Measurements from ENCODE around the gene STXBP6.

Gene STXBP6

DNA sequence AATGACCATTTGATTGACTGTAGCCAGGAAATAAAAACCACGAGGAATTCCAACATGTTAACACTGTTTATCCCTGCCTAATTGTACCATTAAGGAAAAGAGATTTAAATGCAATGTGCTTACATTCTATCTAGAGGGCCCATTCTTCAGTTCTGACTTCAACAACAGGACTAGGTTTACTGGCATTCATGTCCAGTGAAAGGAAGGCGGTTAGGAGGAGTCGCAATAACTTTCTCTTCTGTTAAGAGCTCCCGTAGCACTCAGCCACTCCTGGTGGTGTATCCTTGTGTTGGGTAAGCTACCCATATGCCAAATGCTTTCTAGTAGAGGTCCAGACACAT is 154.7 kb downstream of the STXBP6 start:
- TF ChIP-seq CTCF (IDR thresholded peaks at IDR 0.05; ENCODE audit: low read depth, low read length, poor library complexity, severe bottlenecking), result no peak
- no peak for TF ChIP-seq EZH2phosphoT487 (IDR thresholded peaks at IDR 0.05; ENCODE audit: borderline replicate concordance, low read length)
- Histone ChIP-seq H4K20me1 (ENCODE audit: control insufficient read depth, insufficient read depth, low read depth, low read length) (no peaks in the 10 kb centered on the region), H3K4me2 (ENCODE audit: low read length) (no peak overlapping the region), H3K4me3 (ENCODE audit: low read length) (no peak overlapping the region), H3F3A (ENCODE audit: control insufficient read depth, insufficient read depth) (no peaks in the 10 kb centered on the region), H3K36me3 (ENCODE audit: control insufficient read depth, low read length) (no peaks in the 10 kb centered on the region), H3K9me2 (replicated peaks; ENCODE audit: control insufficient read depth, low read length) (no peaks in the 10 kb centered on the region), H3K27me3 (ENCODE audit: control insufficient read depth, low read length) (no peaks in the 10 kb centered on the region), H3K27ac (ENCODE audit: low read depth, low read length) (no peak overlapping the region), H3K4me1 (ENCODE audit: control insufficient read depth, low read length) (no peaks in the 10 kb centered on the region), H3K9me3 (ENCODE audit: control insufficient read depth, insufficient read depth, low read length) (no peaks in the 10 kb centered on the region; the same call in 1 of the 2 replicates), H3K79me2 (ENCODE audit: control insufficient read depth, low read length) (no peaks in the 10 kb centered on the region)

- TF ChIP-seq EZH2phosphoT487 (IDR thresholded peaks at IDR 0.05; ENCODE audit: borderline replicate concordance, low read length) (no peak), CTCF (IDR thresholded peaks at IDR 0.05; ENCODE audit: low read depth, low read length, poor library complexity, severe bottlenecking) (no peak)
- Histone ChIP-seq H3K4me1 (ENCODE audit: control insufficient read depth, low read length) (no peaks in the 10 kb centered on the region), H3K4me2 (ENCODE audit: low read length) (no peak overlapping the region), H4K20me1 (ENCODE audit: control insufficient read depth, insufficient read depth, low read depth, low read length) (no peaks in the 10 kb centered on the region), H3K9me2 (replicated peaks; ENCODE audit: control insufficient read depth, low read length) (no peaks in the 10 kb centered on the region), H3K9me3 (ENCODE audit: control insufficient read depth, insufficient read depth, low read length) (no peaks in the 10 kb centered on the region; the same call in 1 of the 2 replicates), H3K27me3 (ENCODE audit: control insufficient read depth, low read length) (no peaks in the 10 kb centered on the region), H3K27ac (ENCODE audit: low read depth, low read length) (no peak overlapping the region), H3K4me3 (ENCODE audit: low read length) (no peak overlapping the region), H3K36me3 (ENCODE audit: control insufficient read depth, low read length) (no peaks in the 10 kb centered on the region), H3K79me2 (ENCODE audit: control insufficient read depth, low read length) (no peaks in the 10 kb centered on the region), H3F3A (ENCODE audit: control insufficient read depth, insufficient read depth) (no peaks in the 10 kb centered on the region)
Measured at GRCh38 chr14:24894583-24895242, 155.2 kb downstream of the STXBP6 start.

- Histone ChIP-seq H3K4me2 (ENCODE audit: low read length) (no peak overlapping the region), H3F3A (ENCODE audit: control insufficient read depth, insufficient read depth) (no peaks in the 10 kb centered on the region), H3K79me2 (ENCODE audit: control insufficient read depth, low read length) (no peaks in the 10 kb centered on the region), H3K9me2 (replicated peaks; ENCODE audit: control insufficient read depth, low read length) (no peaks in the 10 kb centered on the region; the same call in 1 of the 2 replicates), H3K4me3 (ENCODE audit: low read length) (no peak overlapping the region), H3K27ac (ENCODE audit: low read depth, low read length) (no peak overlapping the region), H3K27me3 (ENCODE audit: control insufficient read depth, low read length) (no peaks in the 10 kb centered on the region), H4K20me1 (ENCODE audit: control insufficient read depth, insufficient read depth, low read depth, low read length) (no peaks in the 10 kb centered on the region), H3K4me1 (ENCODE audit: control insufficient read depth, low read length) (no peaks in the 10 kb centered on the region), H3K9me3 (ENCODE audit: control insufficient read depth, insufficient read depth, low read length) (no peaks in the 10 kb centered on the region; the same call in 1 of the 2 replicates), H3K36me3 (ENCODE audit: control insufficient read depth, low read length) (no peaks in the 10 kb centered on the region)
- TF ChIP-seq CTCF (IDR thresholded peaks at IDR 0.05; ENCODE audit: low read depth, low read length, poor library complexity, severe bottlenecking), result no peak
Measured at GRCh38 chr14:24892497-24893051, 157.4 kb downstream of the STXBP6 start.
